Right ventricle myocardium inferior (tissue), 1 donor: Measurements from ENCODE around the gene TAMM41. TPM values are rescaled to one million over a fixed set of nuclear protein-coding genes. Genes with fewer than 3 reads are reported as not detected.

Experiments used
- ATAC-seq: fragments of 200-7000 bp; cut with Tn5 transposase; one replicate; pipeline ENCODE4 v1.9.1; 2020; ENCODE audit warnings: mild to moderate bottlenecking, moderate library complexity
- DNase-seq: peaks from one replicate; pipeline ENCODE4 v3.0.0; 2021; ENCODE audit errors: missing footprints
- intact Hi-C: fragments of 100-400 bp; cut with DNase I; formaldehyde crosslinking; loops from one replicate; pipeline ENCODE4 v1.11.0; 2022
- total RNA-seq: library from RNA; stranded (reverse); fragmentation: NEBNext Ultra II Directional; extraction: Animal tissue kit (Norgen Biotek cat#: 25700); gene quantifications from one replicate; pipeline ENCODE4 v1.2.1, GENCODE V29; 2021
- donor health status: DM: no; HTN: yes; CAD: no; lungs with severe emphysema.

The TAMM41 gene
- total RNA-seq, 1 donor from 2014 or later = 10.9 TPM

DNA sequence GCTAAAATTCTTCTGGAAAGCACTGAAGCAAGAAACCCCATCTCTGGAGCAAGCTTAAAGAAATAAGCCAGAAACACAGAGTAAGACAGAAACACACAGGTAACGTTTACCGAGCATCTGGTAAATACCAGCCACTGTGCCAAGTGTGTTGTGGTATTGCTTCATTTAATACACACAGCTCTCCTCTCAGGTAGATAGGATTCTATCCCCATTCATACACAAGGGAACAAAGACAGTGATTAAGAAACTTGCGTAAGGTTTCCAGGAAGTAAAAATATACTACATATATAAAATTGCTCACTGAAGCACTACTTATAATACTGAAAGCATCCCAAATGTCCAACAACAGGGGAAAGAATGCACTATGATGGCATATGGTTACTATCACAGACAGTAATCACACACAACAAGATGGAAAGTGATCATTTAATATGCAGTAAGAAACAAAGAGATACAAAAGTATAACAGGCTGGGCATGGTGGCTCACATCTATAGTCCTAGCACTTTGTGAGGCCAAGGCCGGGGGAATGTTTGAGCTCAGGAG lies 27.5 kb downstream of the TAMM41 start:
- intact Hi-C loops = no loop called here
- no peak for ATAC-seq

DNA sequence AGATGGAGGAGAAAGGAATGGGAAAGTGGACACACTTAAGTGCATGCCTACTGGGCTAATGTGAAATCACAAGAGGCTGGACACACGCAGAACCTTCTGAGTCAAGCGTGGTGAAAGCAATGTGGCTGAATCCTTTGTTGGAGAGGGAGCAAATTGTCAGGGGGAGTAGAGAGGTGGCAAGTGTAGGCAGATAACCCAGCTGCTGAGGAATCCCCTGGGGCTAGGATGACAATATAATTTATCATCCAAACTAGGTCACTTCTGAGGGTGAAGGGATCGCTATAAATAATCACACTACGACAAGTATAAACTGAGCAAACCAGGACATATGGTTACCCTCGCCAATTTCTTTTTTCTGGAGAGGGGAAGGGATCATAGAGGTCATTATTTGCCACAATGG lies 28.7 kb downstream of the TAMM41 start:
- ATAC-seq (no peak), DNase-seq (no peak)
- intact Hi-C loops = no loop called here

More for the DNA sequence above, 27.5 kb downstream of the TAMM41 start:
- no peak for DNase-seq

DNA sequence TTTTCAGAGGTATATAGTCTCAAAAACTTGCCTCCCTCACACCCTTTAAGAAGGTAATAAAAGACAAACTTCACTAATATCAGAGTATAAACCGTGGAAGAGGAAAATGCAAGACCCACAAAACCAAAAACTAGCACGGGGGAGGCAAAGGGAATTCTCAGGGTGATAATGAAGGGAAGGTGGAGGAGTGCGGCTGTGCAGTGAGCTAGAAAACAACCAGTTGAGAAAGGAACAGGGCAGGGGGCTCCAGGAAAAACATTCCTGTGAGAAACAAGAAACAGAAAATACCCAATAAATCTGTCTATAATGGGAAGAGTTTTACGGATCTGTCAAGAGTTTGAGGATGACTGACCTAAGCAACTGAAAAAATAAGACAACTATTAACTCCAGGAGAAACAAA lies 31.6 kb downstream of the TAMM41 start:
- intact Hi-C loops = no loop called here
- DNase-seq (no peak), ATAC-seq (no peak)

DNA sequence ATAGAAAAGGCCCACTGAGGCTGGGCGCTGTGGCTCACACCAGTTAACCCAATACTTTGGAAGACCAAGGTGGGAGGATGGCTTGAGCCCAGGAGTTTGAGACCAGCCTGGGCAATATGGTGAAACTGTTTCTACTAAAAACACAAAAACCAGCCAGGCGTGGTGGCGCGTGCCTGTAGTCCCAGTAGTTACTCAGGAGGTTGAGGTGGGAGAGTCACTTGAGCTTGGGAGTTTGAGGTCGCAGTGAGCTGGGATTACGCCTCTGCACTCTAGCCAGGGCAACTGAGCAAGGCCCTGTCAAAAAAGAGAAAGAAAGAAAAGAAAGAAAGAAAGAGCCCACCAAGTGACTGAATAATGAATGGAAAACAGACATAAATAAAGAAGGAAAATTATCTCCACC lies 32.0 kb downstream of the TAMM41 start:
- intact Hi-C loops = no loop called here
- DNase-seq (no peak), ATAC-seq (no peak)

DNA sequence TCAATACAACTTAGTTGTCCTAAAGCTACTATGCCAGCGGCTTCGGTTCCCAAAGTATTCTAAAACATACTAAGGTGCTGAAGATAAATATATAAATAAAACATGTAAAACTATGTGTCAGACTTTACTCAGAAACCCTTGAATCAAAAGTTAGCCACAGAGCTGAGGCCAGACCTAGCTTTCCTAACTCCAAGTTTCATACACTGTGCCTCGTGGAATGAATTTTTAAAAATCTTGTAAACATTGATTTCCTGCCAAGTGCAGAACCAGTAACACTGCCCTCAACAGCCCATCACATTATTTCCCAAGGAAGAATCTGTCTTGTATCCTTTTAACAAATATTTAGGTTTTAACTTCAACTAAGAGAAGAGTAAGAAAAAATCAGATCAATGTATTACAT lies 36.4 kb downstream of the TAMM41 start:
- no peak for ATAC-seq
- intact Hi-C loops = no loop called here
- DNase-seq = no peak

DNA sequence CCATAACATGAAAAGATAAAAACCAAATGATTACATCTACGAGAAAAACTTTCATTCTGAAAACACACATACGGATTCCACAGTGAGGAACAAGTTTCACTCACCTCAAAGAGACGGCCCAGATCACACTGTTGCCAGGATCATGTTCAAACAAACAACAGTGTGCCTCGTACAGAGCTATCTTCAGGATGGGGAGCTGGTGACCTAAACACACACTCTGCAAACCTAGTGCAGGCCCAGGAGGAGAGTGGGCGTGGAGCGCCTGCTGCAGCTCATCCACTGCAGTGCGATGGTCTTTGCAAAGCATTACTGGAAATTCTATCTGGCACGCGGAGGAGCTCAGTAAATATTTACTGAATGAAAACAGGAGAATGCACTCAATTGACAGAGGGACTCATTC lies 38.5 kb downstream of the TAMM41 start:
- no peak for ATAC-seq
- DNase-seq = no peak
- intact Hi-C loops = no loop called here

DNA sequence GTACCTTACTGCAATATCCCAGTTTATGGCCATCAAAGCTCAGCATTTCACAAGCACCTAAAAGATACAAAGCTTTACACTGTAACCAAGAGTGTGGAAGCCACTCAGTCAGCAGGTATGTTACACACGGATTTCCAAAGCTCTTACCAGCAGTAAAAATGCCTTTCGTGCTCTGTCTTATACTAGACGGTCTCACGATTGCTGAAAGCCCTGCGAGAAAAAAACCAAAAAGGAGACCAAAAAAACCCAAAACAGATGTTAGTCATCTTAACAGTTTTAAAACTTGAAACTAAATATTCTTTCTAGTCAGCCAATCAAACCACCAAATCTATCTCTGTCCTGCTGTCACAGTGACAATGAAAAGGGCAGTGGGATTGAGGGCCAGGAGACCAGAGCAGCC lies 39.0 kb downstream of the TAMM41 start:
- no peak for DNase-seq
- no peak for ATAC-seq
- intact Hi-C loops = no loop called here

DNA sequence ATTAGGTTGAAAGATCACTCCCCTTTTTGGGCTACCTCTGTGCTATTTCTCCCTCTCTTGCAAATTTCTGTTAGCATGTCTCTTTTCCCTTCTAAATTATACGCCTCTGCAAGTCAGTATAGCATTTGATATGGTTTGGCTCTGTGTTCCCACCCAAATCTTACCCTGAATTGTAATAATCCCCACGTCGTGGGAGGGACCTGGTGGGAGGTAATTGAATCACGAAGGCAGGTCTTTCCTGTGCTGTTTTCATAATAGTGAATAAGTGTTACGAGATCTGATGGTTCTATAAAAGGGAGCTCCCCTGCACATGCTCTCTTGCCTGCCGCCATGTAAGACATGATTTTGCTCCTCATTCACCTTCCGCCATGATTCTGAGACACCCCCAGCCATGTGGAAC lies 41.0 kb downstream of the TAMM41 start:
- intact Hi-C loops = no loop called here
- ATAC-seq (no peak), DNase-seq (no peak)

DNA sequence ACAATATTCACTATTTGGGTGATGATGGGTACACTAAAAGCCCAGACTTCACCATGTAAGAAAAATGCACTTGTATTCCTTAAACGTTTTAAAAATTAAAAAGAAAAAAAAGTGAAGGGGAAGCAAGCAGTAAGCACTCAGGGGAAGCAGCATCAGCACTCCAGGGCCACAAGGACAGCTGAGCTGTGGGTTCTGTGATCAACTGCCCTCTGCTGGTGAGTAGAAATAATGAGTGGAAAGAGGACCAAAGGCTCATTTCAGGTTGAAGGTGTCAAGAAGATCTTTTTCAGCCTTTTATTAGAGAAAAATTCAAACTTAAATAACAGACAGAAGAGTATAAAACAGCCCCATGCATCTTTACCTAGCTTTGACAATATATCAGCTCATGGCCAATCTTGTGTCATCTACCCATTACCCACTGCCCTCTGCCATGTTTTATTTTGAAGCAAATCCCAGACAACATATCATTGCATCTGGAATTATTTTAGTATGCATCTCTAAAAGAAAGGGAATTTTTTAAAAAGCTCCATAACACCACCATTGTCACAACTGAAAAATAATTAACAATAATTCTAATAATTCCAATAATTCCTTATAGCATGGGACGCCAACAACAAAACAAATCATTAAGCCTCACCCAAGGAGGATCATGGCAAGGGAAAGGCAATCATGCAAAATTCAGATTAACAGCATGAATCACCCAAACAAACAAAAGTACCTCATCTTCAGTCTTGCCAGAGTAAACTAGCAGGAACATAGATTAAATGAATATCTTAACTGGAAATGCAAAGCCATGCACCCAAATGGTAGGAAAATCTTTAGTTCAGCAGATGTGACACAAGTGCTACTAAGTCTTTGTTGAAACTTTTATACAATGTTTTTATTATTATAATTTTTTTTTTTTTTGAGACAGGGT lies 42.5 kb downstream of the TAMM41 start:
- intact Hi-C loops = loop anchor here (1.0 to 5.0 kb wide), 2 partner anchors 147 to 425 kb away; no protein-coding TSS in a partner anchor
- ATAC-seq (no peak), DNase-seq (no peak)

DNA sequence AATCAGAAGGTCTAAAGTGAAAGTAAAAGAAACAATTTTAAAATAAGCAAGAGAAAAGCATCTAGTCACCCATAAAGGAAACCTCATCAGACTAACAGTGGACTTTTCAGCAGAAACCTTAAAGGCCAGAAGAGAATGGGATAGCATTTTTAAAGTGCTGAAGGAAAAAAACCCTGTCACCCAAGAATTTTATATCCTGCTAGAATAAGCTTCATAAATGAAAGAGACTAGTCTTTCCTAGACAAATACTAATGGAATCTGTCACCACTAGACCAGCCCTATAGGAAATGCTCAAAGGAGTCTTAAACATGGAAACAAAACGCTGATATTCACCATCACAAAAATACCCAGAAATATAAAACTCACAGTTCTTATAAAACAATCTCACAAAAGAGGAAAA lies 46.9 kb downstream of the TAMM41 start:
- ATAC-seq = no peak
- intact Hi-C loops = loop anchor here (5.0 kb wide), 1 partner anchor 142 kb away; no protein-coding TSS in a partner anchor
- DNase-seq = no peak

DNA sequence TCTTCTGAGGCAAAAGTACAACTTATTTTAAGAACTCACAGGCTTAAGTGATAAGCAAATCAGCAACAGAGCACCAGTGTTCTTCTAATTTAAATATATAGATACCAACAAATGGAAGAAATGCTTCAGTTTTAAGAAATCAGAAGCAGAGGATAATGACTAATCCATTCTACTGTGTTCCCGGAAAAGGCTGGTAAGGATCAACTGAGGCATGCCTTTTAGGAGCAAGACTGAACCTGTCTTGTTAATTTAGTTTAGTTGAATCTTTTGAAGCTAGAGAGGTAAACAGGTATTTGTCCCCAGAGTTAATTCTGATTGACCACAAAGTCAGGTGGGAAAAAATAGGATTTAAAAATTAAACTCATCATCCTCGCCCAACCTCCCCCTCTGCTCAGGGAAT lies 51.8 kb downstream of the TAMM41 start:
- no peak for ATAC-seq
- no peak for DNase-seq
- intact Hi-C loops = no loop called here

DNA sequence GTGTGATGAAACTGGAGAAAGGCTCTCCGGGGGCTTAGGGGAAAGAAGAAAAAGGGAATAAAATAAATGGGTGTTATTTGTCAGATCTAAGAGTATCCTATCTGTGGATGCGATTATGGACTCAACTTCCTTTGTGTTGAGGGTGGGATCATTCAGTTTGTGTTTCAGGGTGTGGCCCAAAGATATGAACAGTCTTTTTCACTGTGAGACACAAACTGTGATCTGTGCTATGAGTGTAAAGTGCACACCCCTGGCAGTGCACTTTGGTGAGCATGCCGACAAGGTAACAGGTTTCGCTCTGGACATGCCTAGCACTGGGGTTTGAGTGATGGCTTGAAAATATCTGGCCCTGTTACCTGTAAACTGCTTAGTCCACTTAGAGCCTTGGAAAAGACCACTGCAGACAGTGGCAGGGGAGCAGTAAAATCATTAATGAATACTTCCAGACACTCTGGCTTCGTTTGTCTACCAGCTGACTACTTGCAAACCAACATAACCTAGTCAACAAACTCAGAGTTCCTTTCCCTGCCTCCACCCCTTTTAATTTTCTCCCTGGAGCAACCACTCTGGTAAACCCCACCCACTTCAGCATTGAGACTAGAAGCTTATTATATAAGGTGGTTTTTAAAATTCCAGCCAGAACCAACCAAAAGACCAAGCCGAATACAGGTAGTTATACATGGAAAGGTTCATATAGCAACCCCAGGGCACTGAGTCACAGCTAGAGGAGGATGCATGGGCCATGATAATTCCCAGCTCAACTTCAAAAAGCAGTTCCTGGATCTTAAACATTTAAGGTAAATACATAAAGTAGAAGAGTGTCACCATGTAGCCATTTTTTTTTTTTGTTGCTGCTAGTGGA lies 55.1 kb downstream of the TAMM41 start:
- intact Hi-C loops = no loop called here
- DNase-seq (no peak), ATAC-seq (no peak)

DNA sequence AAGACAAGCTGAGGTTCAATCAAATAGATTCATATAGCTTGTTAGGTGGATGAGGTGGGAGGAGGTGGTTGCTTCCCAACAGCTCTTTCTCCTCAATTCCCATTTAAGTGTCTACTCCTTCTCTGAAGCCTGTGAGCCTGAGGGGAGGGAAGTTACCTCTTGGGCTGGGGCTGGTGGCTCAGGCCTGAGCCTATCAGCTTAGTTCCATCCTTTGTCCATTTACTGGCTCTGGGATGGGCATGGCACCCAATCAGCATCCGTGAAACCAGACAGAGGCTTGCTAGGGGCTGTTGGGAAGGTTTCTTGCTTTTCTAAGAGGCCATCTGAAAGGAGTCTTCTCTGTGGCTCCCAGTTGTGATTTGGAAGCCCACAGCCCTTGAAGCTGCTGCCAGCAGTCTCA lies 57.3 kb downstream of the TAMM41 start:
- ATAC-seq = no peak
- DNase-seq = no peak
- intact Hi-C loops = no loop called here

DNA sequence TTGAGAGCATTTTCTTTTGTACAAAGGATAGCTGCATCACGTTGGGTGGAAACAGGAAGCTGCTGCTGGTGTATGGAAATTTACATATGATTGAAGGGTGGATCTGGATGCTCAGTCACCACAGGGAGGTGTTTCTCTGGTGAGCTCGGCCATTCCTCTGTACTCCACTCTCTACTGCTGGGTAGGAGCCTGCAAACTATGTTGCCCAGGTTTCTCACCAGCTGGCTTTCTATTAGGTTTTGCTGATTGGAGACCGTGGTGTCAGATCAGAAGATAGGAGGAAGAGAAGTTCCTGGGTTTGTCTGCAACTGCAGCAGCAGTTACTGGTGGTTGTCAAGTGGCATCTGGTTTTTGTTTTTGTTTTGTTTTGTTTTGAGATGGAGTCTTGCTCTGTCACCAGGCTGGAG lies 61.7 kb downstream of the TAMM41 start:
- DNase-seq (no peak), ATAC-seq (no peak)
- intact Hi-C loops = no loop called here

DNA sequence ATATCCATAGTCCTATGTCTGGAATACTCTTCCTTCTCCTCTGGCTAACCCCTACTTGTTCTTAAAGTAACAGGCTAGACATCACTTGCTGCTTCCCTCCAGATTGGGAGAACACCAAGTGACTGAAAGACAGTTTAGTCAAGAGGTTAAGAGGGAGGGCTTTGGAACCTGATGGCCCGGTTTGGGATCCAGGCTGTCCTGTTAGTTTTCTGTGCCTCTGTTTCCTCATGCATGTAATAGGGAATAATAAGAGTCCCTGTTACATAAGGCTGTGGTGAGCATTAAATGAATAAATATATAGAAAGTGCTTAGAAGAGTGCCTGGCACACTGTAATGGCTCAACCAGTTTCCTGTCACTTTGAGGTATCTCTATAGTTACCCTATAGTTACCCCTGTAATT lies 66.3 kb downstream of the TAMM41 start:
- ATAC-seq = no peak
- DNase-seq = no peak
- intact Hi-C loops = no loop called here

DNA sequence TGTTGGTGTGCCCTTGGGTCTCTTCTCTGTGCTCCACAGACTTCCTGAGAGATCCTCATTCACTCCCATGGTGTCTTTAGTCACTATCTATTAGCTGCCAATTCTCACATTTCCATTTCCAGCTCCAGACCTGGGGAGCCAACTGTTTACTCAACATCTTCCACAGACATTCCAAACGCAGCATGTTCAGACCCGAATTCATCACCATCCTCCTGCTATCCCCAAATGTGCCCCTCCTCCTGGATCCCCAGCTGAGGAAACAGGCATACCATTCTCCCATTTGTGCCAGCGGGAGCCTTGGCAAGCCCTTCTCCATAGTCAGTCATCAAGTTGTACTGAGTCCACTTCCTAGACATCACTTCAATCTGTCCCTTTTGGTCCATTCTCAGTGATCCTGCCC lies 67.1 kb downstream of the TAMM41 start:
- ATAC-seq = no peak
- DNase-seq = no peak
- intact Hi-C loops = no loop called here

DNA sequence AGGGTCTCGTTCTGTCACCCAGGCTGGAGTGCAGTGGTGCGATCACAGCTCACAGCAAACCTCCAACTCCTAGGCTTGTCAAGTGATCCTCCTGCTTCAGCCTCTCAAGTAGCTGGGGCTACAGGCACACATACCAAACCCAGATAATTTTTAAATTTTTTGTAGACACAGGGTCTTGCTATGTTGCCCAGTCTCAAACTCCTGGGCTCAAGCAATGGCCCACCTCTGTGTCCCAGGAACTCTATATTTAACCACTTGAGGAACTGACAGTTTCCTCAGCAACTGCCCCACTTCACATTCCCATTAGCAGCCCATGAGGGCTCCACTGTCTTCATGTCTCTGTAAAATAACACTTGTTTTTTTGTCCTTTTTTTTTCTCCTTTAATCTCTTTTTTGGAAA lies 68.4 kb downstream of the TAMM41 start:
- ATAC-seq (no peak), DNase-seq (no peak)
- intact Hi-C loops = no loop called here

DNA sequence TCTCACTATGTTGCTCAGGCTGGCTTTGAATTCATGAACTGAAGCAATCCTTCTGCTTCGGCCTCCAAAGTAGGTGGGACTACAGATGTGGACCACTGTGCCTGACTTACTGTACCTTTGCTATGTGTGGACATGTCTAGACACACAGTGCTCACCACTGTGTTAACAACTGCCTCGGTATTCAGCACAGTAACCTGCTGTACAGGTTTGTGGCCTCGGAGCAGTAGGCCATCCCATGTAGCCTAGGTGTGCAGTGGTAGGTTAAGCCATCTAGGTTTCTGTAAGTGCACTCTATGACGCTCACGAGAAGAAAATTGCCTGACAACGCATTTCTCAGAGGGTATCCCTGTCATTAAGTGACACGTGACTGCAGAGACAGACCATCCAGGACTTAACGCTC lies 70.3 kb downstream of the TAMM41 start:
- intact Hi-C loops = no loop called here

DNA sequence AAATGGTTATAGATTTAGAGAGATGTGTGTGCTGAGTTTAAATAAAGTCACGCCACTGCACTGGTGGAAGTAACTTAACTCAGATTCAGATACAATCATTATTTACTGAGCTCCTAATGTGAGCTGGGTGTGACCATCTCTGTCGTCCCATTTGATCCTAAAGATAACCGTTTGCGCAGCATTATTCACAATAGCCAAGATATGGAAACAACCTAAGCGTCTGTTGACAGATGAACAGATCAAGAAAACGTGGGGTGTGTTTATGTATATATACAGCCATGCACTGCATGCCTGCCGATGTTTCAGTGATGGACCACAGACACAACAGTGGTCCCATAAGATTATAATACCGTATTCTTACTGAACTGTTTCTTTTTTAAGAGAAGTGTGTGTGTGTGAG lies 71.2 kb downstream of the TAMM41 start:
- intact Hi-C loops = no loop called here
- no peak for DNase-seq
- ATAC-seq = no peak

More for the DNA sequence above, 70.3 kb downstream of the TAMM41 start:
- ATAC-seq (peak; percentile 23), DNase-seq (no peak)
